ENCODE measurements around the gene ENTPD3. TPM values are rescaled to one million over a fixed set of nuclear protein-coding genes. Genes with fewer than 3 reads are reported as not detected.

The ENTPD3 gene
- total and polyA plus RNA-seq, 2 donors from 2014 or later, result 1.1 TPM

- Histone ChIP-seq H3K9ac (ENCODE audit: low read length in 3 of 3) (no peak overlapping the region), H3K27ac (ENCODE audit: low read depth in 2 of 2, low read length in 2 of 2) (no peak overlapping the region), H3K4me1 (ENCODE audit: control insufficient read depth in 2 of 3, insufficient read depth in 2 of 3, low read depth in 1 of 3, low read length in 3 of 3) (no peaks in the 10 kb centered on the region), H3K4me3 (ENCODE audit: low read length in 3 of 3) (no peak overlapping the region), H3K9me3 (ENCODE audit: control insufficient read depth in 2 of 3, insufficient read depth in 1 of 3, low read length in 3 of 3) (no peaks in the 10 kb centered on the region), H3K27me3 (ENCODE audit: control insufficient read depth, insufficient read depth, low read length) (no peaks in the 10 kb centered on the region), H3K36me3 (ENCODE audit: control insufficient read depth in 2 of 3, insufficient read depth in 3 of 3, low read length in 3 of 3) (no peaks in the 10 kb centered on the region)
- DNase-seq (no peak), FAIRE-seq (no peak)
- no peak for TF ChIP-seq CTCF (IDR thresholded peaks at IDR 0.05; ENCODE audit: borderline replicate concordance, extremely low read depth, insufficient read depth)
- intact Hi-C loops (cut with DNase I), result no loop called here
These were observed 20.0 kb downstream of the ENTPD3 start for GRCh38 chr3:40407007-40407406.

GRCh38 chr3:40407611-40408010, 20.6 kb downstream of the ENTPD3 start:
- no peak overlapping the region for H3K27ac ChIP-seq (ENCODE audit: low read depth in 2 of 2, low read length in 2 of 2)
- no peaks in the 10 kb centered on the region for H3K36me3 ChIP-seq (ENCODE audit: control insufficient read depth in 2 of 3, insufficient read depth in 3 of 3, low read length in 3 of 3)
- TF ChIP-seq CTCF (IDR thresholded peaks at IDR 0.05; ENCODE audit: borderline replicate concordance, extremely low read depth, insufficient read depth), result no peak
- DNase-seq (no peak), FAIRE-seq (no peak)
- H3K4me1 ChIP-seq (ENCODE audit: control insufficient read depth in 2 of 3, insufficient read depth in 2 of 3, low read depth in 1 of 3, low read length in 3 of 3), result no peaks in the 10 kb centered on the region
- no peaks in the 10 kb centered on the region for H3K9me3 ChIP-seq (ENCODE audit: control insufficient read depth in 2 of 3, insufficient read depth in 1 of 3, low read length in 3 of 3)
- no peak overlapping the region for H3K4me3 ChIP-seq (ENCODE audit: low read length in 3 of 3)
- intact Hi-C loops (cut with DNase I), result no loop called here
- H3K9ac ChIP-seq (ENCODE audit: low read length in 3 of 3), result no peak overlapping the region
- H3K27me3 ChIP-seq (ENCODE audit: control insufficient read depth, insufficient read depth, low read length), result no peaks in the 10 kb centered on the region

- Histone ChIP-seq H3K4me3 (ENCODE audit: low read length in 3 of 3) (no peak overlapping the region), H3K9ac (ENCODE audit: low read length in 3 of 3) (no peak overlapping the region), H3K4me1 (ENCODE audit: control insufficient read depth in 2 of 3, insufficient read depth in 2 of 3, low read depth in 1 of 3, low read length in 3 of 3) (no peaks in the 10 kb centered on the region), H3K9me3 (ENCODE audit: control insufficient read depth in 2 of 3, insufficient read depth in 1 of 3, low read length in 3 of 3) (no peaks in the 10 kb centered on the region), H3K27ac (ENCODE audit: low read depth in 2 of 2, low read length in 2 of 2) (no peak overlapping the region), H3K27me3 (ENCODE audit: control insufficient read depth, insufficient read depth, low read length) (no peaks in the 10 kb centered on the region), H3K36me3 (ENCODE audit: control insufficient read depth in 2 of 3, insufficient read depth in 3 of 3, low read length in 3 of 3) (no peaks in the 10 kb centered on the region)
- TF ChIP-seq CTCF (IDR thresholded peaks at IDR 0.05; ENCODE audit: borderline replicate concordance, extremely low read depth, insufficient read depth), result no peak
- intact Hi-C loops (cut with DNase I), result no loop called here
- FAIRE-seq (no peak), DNase-seq (no peak)
These were observed 27.3 kb downstream of the ENTPD3 start for GRCh38 chr3:40414270-40414669.

- no peaks in the 10 kb centered on the region for H3K27me3 ChIP-seq (ENCODE audit: control insufficient read depth, insufficient read depth, low read length)
- H3K9me3 ChIP-seq (ENCODE audit: control insufficient read depth in 2 of 3, insufficient read depth in 1 of 3, low read length in 3 of 3), result no peaks in the 10 kb centered on the region
- H3K36me3 ChIP-seq (ENCODE audit: control insufficient read depth in 2 of 3, insufficient read depth in 3 of 3, low read length in 3 of 3), result no peaks in the 10 kb centered on the region
- TF ChIP-seq CTCF (IDR thresholded peaks at IDR 0.05; ENCODE audit: borderline replicate concordance, extremely low read depth, insufficient read depth), result no peak
- H3K9ac ChIP-seq (ENCODE audit: low read length in 3 of 3), result no peak overlapping the region
- no peaks in the 10 kb centered on the region for H3K4me1 ChIP-seq (ENCODE audit: control insufficient read depth in 2 of 3, insufficient read depth in 2 of 3, low read depth in 1 of 3, low read length in 3 of 3)
- H3K27ac ChIP-seq (ENCODE audit: low read depth in 2 of 2, low read length in 2 of 2), result no peak overlapping the region
- H3K4me3 ChIP-seq (ENCODE audit: low read length in 3 of 3), result no peak overlapping the region
- DNase-seq, result no peak
- FAIRE-seq, result no peak
- intact Hi-C loops (cut with DNase I), result no loop called here
These were observed 31.0 kb downstream of the ENTPD3 start for GRCh38 chr3:40417845-40418543.

Data from kidney (tissue), 14 donors.